Testis (tissue), 2 donors: ENCODE data around the gene TMEM39A.

Experiments
- CTCF ChIP-seq, 3 experiments: fragments of 450-650 bp in 2 of 3; fragments of 200-600 bp in 1 of 3; sonication (generic) in 1 of 3; IDR thresholded peaks; one replicate each; pipeline ENCODE4 v1.5.1; 2016 to 2019; ENCODE audit warnings: antibody characterized with exemption in 3 of 3, mild to moderate bottlenecking in 2 of 3, moderate library complexity in 1 of 3
- POLR2A ChIP-seq: fragments of 450-650 bp; IDR thresholded peaks from one replicate; pipeline ENCODE4 v1.6.1; 2017; ENCODE audit warnings: antibody characterized with exemption, mild to moderate bottlenecking, moderate library complexity

GRCh38 chr3:119437691-119438258, 25.6 kb downstream of the TMEM39A start:
- TF ChIP-seq CTCF (IDR thresholded peaks at IDR 0.05), result no peak
- no peak for TF ChIP-seq POLR2A
